Epithelial cell of esophagus (primary cell): ENCODE results near the gene STUM.

Experiments used
- DNase-seq: peaks from one replicate; pipeline ENCODE4 v3.0.0; 2010; ENCODE audit warnings: low read depth
- H3K4me3 ChIP-seq: 2 replicates; pipeline ENCODE4 v1.5.1; 2011; ENCODE audit warnings: mild to moderate bottlenecking, low read length, control low read depth
- TF ChIP-seq, protein P1 (sequence below): IDR thresholded peaks from 2 replicates; pipeline ENCODE4 v1.5.1; 2011; ENCODE audit warnings: low read depth, mild to moderate bottlenecking, low read length, control low read depth, inconsistent platforms; ENCODE audit not compliant: insufficient read depth; ENCODE audit errors: missing control alignments

Gene STUM

GRCh38 chr1:226568975-226569741 lies 20.6 kb downstream of the STUM start:
- no peak overlapping the region for H3K4me3 ChIP-seq
- DNase-seq, result no peak
- TF ChIP-seq, protein P1, sequence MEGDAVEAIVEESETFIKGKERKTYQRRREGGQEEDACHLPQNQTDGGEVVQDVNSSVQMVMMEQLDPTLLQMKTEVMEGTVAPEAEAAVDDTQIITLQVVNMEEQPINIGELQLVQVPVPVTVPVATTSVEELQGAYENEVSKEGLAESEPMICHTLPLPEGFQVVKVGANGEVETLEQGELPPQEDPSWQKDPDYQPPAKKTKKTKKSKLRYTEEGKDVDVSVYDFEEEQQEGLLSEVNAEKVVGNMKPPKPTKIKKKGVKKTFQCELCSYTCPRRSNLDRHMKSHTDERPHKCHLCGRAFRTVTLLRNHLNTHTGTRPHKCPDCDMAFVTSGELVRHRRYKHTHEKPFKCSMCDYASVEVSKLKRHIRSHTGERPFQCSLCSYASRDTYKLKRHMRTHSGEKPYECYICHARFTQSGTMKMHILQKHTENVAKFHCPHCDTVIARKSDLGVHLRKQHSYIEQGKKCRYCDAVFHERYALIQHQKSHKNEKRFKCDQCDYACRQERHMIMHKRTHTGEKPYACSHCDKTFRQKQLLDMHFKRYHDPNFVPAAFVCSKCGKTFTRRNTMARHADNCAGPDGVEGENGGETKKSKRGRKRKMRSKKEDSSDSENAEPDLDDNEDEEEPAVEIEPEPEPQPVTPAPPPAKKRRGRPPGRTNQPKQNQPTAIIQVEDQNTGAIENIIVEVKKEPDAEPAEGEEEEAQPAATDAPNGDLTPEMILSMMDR, result no peak

DNA sequence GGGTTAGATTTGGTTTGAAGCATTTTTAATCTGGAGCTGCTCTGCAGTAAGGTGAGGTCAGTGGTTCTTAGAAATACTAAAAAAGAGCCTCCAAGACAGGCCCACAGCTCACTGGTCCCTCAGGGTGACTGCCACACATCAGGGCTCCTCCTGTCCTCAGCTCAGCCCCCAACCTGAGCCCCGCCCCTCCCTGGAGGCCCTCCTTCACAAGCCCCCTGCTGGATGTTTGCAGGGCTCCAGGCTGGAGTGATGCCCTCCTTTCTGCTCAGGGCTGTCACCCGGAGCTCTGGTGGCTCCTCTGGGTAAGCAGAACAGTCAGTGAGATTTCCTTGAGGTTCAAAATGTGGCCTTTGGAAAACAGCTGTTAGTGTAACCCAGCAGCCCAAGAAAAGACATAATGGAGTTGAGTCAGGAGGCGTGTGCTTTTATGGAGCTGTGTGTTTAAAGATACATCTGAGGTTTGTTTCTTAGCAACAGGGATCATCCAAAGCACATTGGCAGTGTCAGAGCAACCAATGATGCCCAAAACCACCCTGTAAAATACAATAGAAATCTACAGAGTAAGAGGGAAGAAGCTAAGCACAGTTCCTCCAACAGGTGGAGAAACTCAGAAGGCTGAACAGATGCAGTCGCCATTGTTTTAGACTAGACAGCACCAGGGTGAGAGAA lies 21.4 kb downstream of the STUM start:
- TF ChIP-seq, protein P1, result no peak
- no peak overlapping the region for H3K4me3 ChIP-seq
- no peak for DNase-seq

- DNase-seq, result no peak
- no peak overlapping the region for H3K4me3 ChIP-seq
- TF ChIP-seq, protein P1, result no peak
These were observed 23.3 kb downstream of the STUM start for GRCh38 chr1:226571893-226572292.

DNA sequence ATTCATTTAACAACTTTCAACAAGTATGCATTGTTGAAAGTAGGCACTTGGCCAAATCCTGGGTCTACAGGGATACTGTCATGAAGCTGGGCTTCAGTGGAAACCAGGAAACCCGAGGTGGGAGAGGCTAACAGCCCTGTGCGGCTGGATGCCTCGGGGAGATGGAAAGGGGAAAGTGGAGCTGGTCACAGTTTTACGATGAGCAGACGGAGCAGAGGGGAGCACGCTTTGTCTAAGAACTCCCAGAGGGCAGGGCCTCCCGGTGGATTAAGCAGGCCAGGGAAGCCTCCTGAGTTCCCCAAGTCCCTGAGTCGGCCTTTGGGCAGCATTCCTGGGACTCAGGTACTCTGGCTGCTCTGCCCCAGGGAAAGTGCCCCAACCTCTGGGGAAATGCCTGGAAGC lies 23.8 kb downstream of the STUM start:
- TF ChIP-seq, protein P1, result no peak
- no peak overlapping the region for H3K4me3 ChIP-seq
- DNase-seq, result no peak

DNA sequence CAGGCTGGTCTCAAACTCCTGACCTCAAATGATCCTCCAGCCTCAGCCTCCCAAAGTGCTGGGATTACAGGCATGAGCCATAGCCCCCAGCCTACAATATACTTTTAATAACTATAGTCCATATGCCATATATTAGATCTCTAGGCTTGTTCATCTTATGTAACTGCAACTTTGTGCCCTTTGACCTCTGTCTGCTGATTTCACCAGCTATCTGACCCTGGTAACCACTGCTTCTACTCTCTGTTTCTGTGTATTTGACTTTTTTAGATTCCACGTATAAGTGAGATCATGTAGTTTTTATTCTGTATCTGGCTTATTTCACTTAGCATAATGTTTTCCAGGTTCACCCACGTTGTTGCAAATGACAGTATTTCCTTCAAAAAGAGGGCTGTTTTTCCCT lies 25.5 kb downstream of the STUM start:
- no peak for DNase-seq
- TF ChIP-seq, protein P1, result no peak

GRCh38 chr1:226574591-226575435 lies 26.2 kb downstream of the STUM start:
- no peak overlapping the region for H3K4me3 ChIP-seq
- no peak for DNase-seq
- TF ChIP-seq, protein P1, result no peak

More for the DNA sequence above, 25.5 kb downstream of the STUM start:
- no peak overlapping the region for H3K4me3 ChIP-seq
